GM23248 (cell line): ENCODE data around the gene NUP37. TPM values are rescaled to one million over a fixed set of nuclear protein-coding genes. Genes with fewer than 3 reads are reported as not detected.

Source experiments
- DNase-seq: peaks from one replicate; pipeline ENCODE4 v3.0.0-alpha.2; 2015
- H2AFZ ChIP-seq: fragments of 200-600 bp; sonication (generic); 2 replicates; pipeline ENCODE4 v1.6.1; 2016; ENCODE audit warnings: antibody characterized with exemption
- H3F3A ChIP-seq: fragments of 200-600 bp; sonication (generic); 2 replicates; pipeline ENCODE4 v1.6.1; 2016; ENCODE audit warnings: mild to moderate bottlenecking, antibody characterized with exemption, mixed run types; ENCODE audit not compliant: insufficient read depth
- H3K27ac ChIP-seq: fragments of 200-600 bp; sonication (generic); 2 replicates; pipeline ENCODE4 v1.5.1; 2016; ENCODE audit warnings: mild to moderate bottlenecking
- H3K27me3 ChIP-seq: fragments of 200-600 bp; sonication (generic); replicated peaks from 2 replicates; pipeline ENCODE4 v1.6.1; 2016; ENCODE audit warnings: mild to moderate bottlenecking; ENCODE audit not compliant: insufficient read depth
- H3K36me3 ChIP-seq: fragments of 200-600 bp; sonication (generic); 2 replicates; pipeline ENCODE4 v1.6.1; 2016; ENCODE audit warnings: low read depth, mild to moderate bottlenecking
- H3K4me1 ChIP-seq: fragments of 200-600 bp; sonication (generic); 2 replicates; pipeline ENCODE4 v1.6.1; 2016; ENCODE audit warnings: mild to moderate bottlenecking; ENCODE audit not compliant: insufficient read depth
- H3K4me2 ChIP-seq: fragments of 200-600 bp; sonication (generic); one replicate; pipeline ENCODE4 v1.6.1; 2016; ENCODE audit warnings: mild to moderate bottlenecking; ENCODE audit not compliant: unreplicated experiment
- H3K4me3 ChIP-seq: fragments of 200-600 bp; sonication (generic); 2 replicates; pipeline ENCODE4 v1.5.1; 2016; ENCODE audit warnings: mild to moderate bottlenecking
- H3K79me2 ChIP-seq: fragments of 200-600 bp; sonication (generic); 2 replicates; pipeline ENCODE4 v1.6.1; 2016; ENCODE audit warnings: mild to moderate bottlenecking; ENCODE audit not compliant: insufficient read depth
- H3K9ac ChIP-seq: fragments of 200-600 bp; sonication (generic); 2 replicates; pipeline ENCODE4 v1.6.1; 2016; ENCODE audit warnings: mild to moderate bottlenecking
- H3K9me2 ChIP-seq: fragments of 200-600 bp; sonication (generic); 2 replicates; pipeline ENCODE4 v1.6.1; 2016; ENCODE audit warnings: mixed run types, mild to moderate bottlenecking, moderate library complexity; ENCODE audit not compliant: insufficient read depth
- H3K9me3 ChIP-seq: fragments of 200-600 bp; sonication (generic); one replicate; pipeline ENCODE4 v1.6.1; 2017; ENCODE audit warnings: low read depth
- H4K20me1 ChIP-seq: fragments of 200-600 bp; sonication (generic); 2 replicates; pipeline ENCODE4 v1.6.0; 2016; ENCODE audit not compliant: insufficient read depth
- EZH2 ChIP-seq: fragments of 200-600 bp; sonication (generic); IDR thresholded peaks from 2 replicates; pipeline ENCODE4 v1.6.1; 2018; ENCODE audit warnings: antibody characterized with exemption, mild to moderate bottlenecking; ENCODE audit not compliant: insufficient read depth, poor library complexity, severe bottlenecking
- EZH2phosphoT487 ChIP-seq: fragments of 200-600 bp; sonication (generic); IDR thresholded peaks from 2 replicates; pipeline ENCODE4 v1.6.1; 2018; ENCODE audit warnings: antibody characterized with exemption, moderate library complexity, mild to moderate bottlenecking, low read depth; ENCODE audit not compliant: insufficient read depth
- WGBS, 2 experiments: methylation state at CpG; one replicate each; pipeline ENCODE4 v1.1.6; 2015 to 2017; ENCODE audit warnings: low lambda C conversion rate in 2 of 2, low coverage in 1 of 2; ENCODE audit errors: missing lambda C conversion rate in 2 of 2; 5-methylcytosine and 5-hydroxymethylcytosine counted together
- in situ Hi-C: fragments of 300-500 bp; cut with MboI; formaldehyde crosslinking; loops from 2 replicates; pipeline ENCODE4 v1.15.0; 2020
- polyA plus RNA-seq: library from polyadenylated mRNA; unstranded; fragments of >200 nt; fragmentation: Nextera tagmentation; extraction: Ambion mirVana; gene quantifications from 2 replicates; pipeline ENCODE4 v1.2.1, GENCODE V29; 2016
- total RNA-seq: library from RNA; depleted of rRNA; stranded (reverse); fragments of >200 nt; shearing (Covaris generic); gene quantifications from 2 replicates; pipeline ENCODE4 v1.2.3, GENCODE V29; 2014

The NUP37 gene
- total and polyA plus RNA-seq, 2 experiments from 2014 or later, result 39.4 to 50.7 TPM

DNA sequence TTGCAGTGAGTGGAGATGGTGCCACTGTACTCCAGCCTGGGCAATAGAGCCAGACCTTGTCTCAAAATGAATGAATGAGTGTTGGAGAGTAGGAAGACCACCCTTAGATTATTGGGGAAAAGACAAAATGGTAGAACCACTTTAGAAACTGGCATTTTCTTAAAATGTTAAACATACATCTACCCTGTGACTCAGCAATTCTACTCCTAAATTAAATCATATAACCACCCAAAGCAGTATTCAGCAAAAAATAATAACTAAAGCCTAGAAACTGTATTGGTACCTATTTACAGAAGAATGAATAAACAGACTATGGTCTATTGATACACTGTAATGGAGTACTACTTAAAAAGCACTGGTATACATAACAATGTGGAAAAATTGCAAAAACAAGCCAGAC, 9.1 kb downstream of the NUP37 start:
- no peak for TF ChIP-seq EZH2
- no peak for TF ChIP-seq EZH2phosphoT487
- no peaks in the 10 kb centered on the region for H3K9me2 ChIP-seq
- H3K27ac ChIP-seq, result no peak overlapping the region
- in situ Hi-C loops, result no loop called here
- no peaks in the 10 kb centered on the region for H3K4me1 ChIP-seq
- DNase-seq, result no peak
- no peaks in the 10 kb centered on the region for H3F3A ChIP-seq
- H3K4me3 ChIP-seq, result no peak overlapping the region
- H3K9me3 ChIP-seq, result no peaks in the 10 kb centered on the region
- no peak overlapping the region for H3K9ac ChIP-seq
- no peak overlapping the region for H2AFZ ChIP-seq
- H3K4me2 ChIP-seq, result no peak overlapping the region
- no peaks in the 10 kb centered on the region for H4K20me1 ChIP-seq
- H3K79me2 ChIP-seq, result no peaks in the 10 kb centered on the region
- peaks cover 30% of the 10 kb centered on the region for H3K36me3 ChIP-seq
- no peaks in the 10 kb centered on the region for H3K27me3 ChIP-seq

DNA sequence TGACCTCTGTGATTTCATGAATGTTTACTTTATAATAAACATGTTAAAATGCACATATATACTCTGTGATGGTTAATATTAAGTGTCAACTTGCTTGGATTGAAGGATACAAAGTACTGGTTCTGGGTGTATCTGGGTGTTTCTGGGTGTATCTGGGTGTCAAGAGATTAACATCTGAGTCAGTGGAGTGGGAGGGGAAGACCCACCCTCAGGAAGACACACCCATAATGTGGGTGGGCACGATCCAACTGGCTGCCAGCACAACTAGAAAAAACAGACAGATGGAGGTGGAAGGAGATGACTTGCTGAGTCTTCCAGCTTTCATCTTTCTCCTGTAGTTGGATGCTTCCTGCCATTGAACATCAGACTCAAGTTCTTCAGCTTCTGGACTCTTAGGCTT, 11.9 kb downstream of the NUP37 start:
- Histone ChIP-seq H3K27me3 (no peaks in the 10 kb centered on the region), H3K27ac (no peak overlapping the region), H3K9ac (no peak overlapping the region), H3F3A (no peaks in the 10 kb centered on the region), H3K4me1 (no peaks in the 10 kb centered on the region), H3K9me3 (no peaks in the 10 kb centered on the region), H3K9me2 (no peaks in the 10 kb centered on the region), H3K4me2 (no peak overlapping the region), H4K20me1 (no peaks in the 10 kb centered on the region), H2AFZ (no peak overlapping the region), H3K36me3 (peaks cover 35% of the 10 kb centered on the region), H3K79me2 (no peaks in the 10 kb centered on the region), H3K4me3 (no peak overlapping the region)
- in situ Hi-C loops, result no loop called here
- 50 to 53% methylated on average over 1 of the region's 1 CpG for WGBS, 2 experiments
- TF ChIP-seq EZH2 (no peak), EZH2phosphoT487 (no peak)
- no peak for DNase-seq

- no peaks in the 10 kb centered on the region for H3K9me2 ChIP-seq
- no peaks in the 10 kb centered on the region for H3F3A ChIP-seq
- H3K9ac ChIP-seq, result no peak overlapping the region
- no peak overlapping the region for H3K27ac ChIP-seq
- H2AFZ ChIP-seq, result no peak overlapping the region
- no peak for DNase-seq
- H3K4me3 ChIP-seq, result no peak overlapping the region
- no peaks in the 10 kb centered on the region for H3K79me2 ChIP-seq
- WGBS, 2 experiments, result 96% methylated on average over 3 of the region's 3 CpGs
- no peaks in the 10 kb centered on the region for H4K20me1 ChIP-seq
- H3K4me2 ChIP-seq, result no peak overlapping the region
- H3K9me3 ChIP-seq, result no peaks in the 10 kb centered on the region
- H3K4me1 ChIP-seq, result no peaks in the 10 kb centered on the region
- peaks cover 38% of the 10 kb centered on the region for H3K36me3 ChIP-seq
- no peak for TF ChIP-seq EZH2phosphoT487
- TF ChIP-seq EZH2, result no peak
- no peaks in the 10 kb centered on the region for H3K27me3 ChIP-seq
- in situ Hi-C loops, result no loop called here
These were observed 13.0 kb downstream of the NUP37 start for GRCh38 chr12:102106905-102107304.

DNA sequence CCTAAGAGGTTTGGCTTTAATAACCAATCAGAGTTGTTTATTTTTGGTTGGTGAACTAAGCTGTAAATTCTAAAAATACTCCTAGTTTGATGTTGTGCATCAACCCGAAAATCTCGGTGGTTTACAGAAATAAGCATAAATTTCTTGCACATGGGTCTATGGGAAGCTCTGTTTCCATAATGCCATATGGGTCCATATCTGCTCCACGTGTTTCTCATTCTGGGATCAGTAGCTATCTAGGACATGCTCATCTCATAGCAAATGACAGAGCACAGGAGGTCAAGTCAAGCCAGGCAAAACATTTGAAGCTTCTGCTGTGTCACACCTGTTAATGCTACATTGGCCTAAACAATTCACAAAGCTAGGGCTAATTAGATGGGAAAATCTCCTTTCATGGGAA, 23.1 kb downstream of the NUP37 start:
- WGBS, 2 experiments, result 90 to 92% methylated on average over 3 of the region's 3 CpGs
- H3K9ac ChIP-seq, result no peak overlapping the region
- peaks cover 15% of the 10 kb centered on the region for H3F3A ChIP-seq
- no peaks in the 10 kb centered on the region for H3K79me2 ChIP-seq
- no peak for DNase-seq
- no peak overlapping the region for H3K4me3 ChIP-seq
- H3K4me1 ChIP-seq, result peaks cover 24% of the 10 kb centered on the region
- H2AFZ ChIP-seq, result no peak overlapping the region
- TF ChIP-seq EZH2phosphoT487 (no peak), EZH2 (no peak)
- H3K9me2 ChIP-seq, result no peaks in the 10 kb centered on the region
- no peaks in the 10 kb centered on the region for H3K9me3 ChIP-seq
- in situ Hi-C loops, result no loop called here
- no peak overlapping the region for H3K27ac ChIP-seq
- no peaks in the 10 kb centered on the region for H4K20me1 ChIP-seq
- peaks cover 14% of the 10 kb centered on the region; the same call in 1 of the 2 replicates for H3K36me3 ChIP-seq
- H3K4me2 ChIP-seq, result no peak overlapping the region
- H3K27me3 ChIP-seq, result no peaks in the 10 kb centered on the region

DNA sequence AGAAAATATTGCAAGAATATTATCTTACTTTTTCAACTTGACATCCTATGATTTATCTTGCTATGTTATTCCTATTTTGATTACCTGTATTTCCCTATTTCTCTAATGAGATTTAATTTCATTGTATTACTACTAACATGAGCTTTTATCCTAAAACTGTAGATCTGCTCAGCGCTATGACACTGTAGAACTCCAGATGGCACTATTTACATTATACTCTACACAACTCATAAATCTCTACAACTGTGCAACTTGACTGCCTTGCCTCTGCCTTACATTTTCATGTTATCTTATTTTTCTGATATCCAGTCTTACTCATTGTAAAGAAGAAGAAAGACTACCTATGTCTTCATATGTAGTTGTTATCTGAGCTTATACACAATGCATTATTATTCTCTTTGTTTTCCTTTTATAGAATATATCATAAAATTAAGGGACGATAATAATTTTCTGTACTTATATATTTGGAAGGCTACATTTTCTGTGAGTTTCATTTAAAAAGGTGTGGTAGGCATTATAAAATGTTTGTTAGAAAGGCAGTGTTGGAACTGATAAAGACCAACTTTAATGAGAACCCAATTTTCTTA, 24.1 kb downstream of the NUP37 start:
- in situ Hi-C loops, result no loop called here
- H2AFZ ChIP-seq, result no peak overlapping the region
- H3K9me3 ChIP-seq, result no peaks in the 10 kb centered on the region
- WGBS, 2 experiments, result 50 to 52% methylated on average over 2 of the region's 2 CpGs
- no peak overlapping the region for H3K9ac ChIP-seq
- DNase-seq, result peak; percentile 55
- no peak overlapping the region for H3K27ac ChIP-seq
- H3F3A ChIP-seq, result peaks cover 15% of the 10 kb centered on the region
- H3K36me3 ChIP-seq, result peaks cover 12% of the 10 kb centered on the region; the same call in 1 of the 2 replicates
- no peaks in the 10 kb centered on the region for H3K9me2 ChIP-seq
- TF ChIP-seq EZH2phosphoT487 (no peak), EZH2 (no peak)
- H3K27me3 ChIP-seq, result no peaks in the 10 kb centered on the region
- H3K4me1 ChIP-seq, result peaks cover 24% of the 10 kb centered on the region
- no peak overlapping the region for H3K4me2 ChIP-seq
- H4K20me1 ChIP-seq, result no peaks in the 10 kb centered on the region
- no peak overlapping the region for H3K4me3 ChIP-seq
- no peaks in the 10 kb centered on the region for H3K79me2 ChIP-seq
